ENCODE data around the gene ATP1B1.

Gene ATP1B1

GRCh38 chr1:169129109-169129784 lies 22.8 kb downstream of the ATP1B1 start:
- Mint-ChIP-seq H3K27me3 (no peaks in the 10 kb centered on the region), H3K9me3 (no peaks in the 10 kb centered on the region), H3K4me1 (no peaks in the 10 kb centered on the region), H3K27ac (no peak overlapping the region), H3K4me3 (no peak overlapping the region), H3K36me3 (no peaks in the 10 kb centered on the region)
- DNase-seq = no peak
- CTCF ChIA-PET = interaction anchor here (0.9 kb wide), 1 partner anchor 17 kb away, joined by 4 read pairs; no protein-coding TSS in a partner anchor

- H3K36me3 Mint-ChIP-seq = no peaks in the 10 kb centered on the region
- CTCF ChIA-PET = interaction anchor here (0.6 kb wide), 1 partner anchor 1846 kb away, joined by 3 read pairs; no protein-coding TSS in a partner anchor
- no peaks in the 10 kb centered on the region for H3K9me3 Mint-ChIP-seq
- no peaks in the 10 kb centered on the region for H3K27me3 Mint-ChIP-seq
- no peak for DNase-seq
- no peak overlapping the region for H3K27ac Mint-ChIP-seq
- no peak overlapping the region for H3K4me3 Mint-ChIP-seq
- H3K4me1 Mint-ChIP-seq = no peaks in the 10 kb centered on the region
These were observed 24.2 kb downstream of the ATP1B1 start for GRCh38 chr1:169130683-169131082.

DNA sequence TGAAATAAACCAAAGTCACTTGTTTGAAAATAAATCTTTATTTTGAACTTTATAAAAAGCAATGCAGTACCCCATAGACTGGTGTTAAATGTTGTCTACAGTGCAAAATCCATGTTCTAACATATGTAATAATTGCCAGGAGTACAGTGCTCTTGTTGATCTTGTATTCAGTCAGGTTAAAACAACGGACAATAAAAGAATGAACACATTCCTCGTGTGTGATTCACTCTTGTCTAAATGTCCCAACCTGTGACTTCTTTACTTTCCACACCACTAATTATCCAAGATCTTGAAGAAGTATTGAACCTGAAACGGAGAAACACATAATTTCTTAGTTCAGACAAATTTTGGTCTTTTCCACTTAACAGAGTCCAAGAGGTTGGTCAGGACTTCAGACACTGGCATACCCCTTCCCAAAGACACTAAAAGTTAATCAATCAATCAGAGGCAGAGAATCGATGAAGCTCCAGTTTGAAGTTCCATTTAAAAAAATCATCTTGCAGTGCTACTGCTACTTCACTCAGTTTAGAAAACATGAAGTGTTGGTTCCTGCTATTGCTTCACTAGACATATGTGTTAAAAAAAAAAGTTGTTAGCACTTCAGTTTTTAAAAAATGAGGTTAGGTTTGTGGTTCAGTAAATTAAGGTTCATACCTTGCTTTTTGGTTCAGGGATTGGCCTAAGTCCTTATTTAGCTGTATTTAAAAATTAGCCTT lies 26.2 kb downstream of the ATP1B1 start:
- H3K4me1 Mint-ChIP-seq = peaks cover 2% of the 10 kb centered on the region
- CTCF ChIA-PET = interaction anchor here (0.7 to 2.4 kb wide), 5 partner anchors 9 to 529 kb away, joined by 3 to 20 read pairs (median 5); no protein-coding TSS in a partner anchor
- no peaks in the 10 kb centered on the region for H3K9me3 Mint-ChIP-seq
- no peak overlapping the region for H3K27ac Mint-ChIP-seq
- no peaks in the 10 kb centered on the region for H3K27me3 Mint-ChIP-seq
- no peak overlapping the region for H3K4me3 Mint-ChIP-seq
- H3K36me3 Mint-ChIP-seq = no peaks in the 10 kb centered on the region
- no peak for DNase-seq

- no peak for DNase-seq
- CTCF ChIA-PET = interaction anchor here (0.7 to 2.6 kb wide), 6 partner anchors 9 to 791 kb away, joined by 3 to 20 read pairs (median 6); no protein-coding TSS in a partner anchor
- no peaks in the 10 kb centered on the region for H3K9me3 Mint-ChIP-seq
- H3K4me3 Mint-ChIP-seq = no peak overlapping the region
- H3K36me3 Mint-ChIP-seq = no peaks in the 10 kb centered on the region
- peaks cover 2% of the 10 kb centered on the region for H3K4me1 Mint-ChIP-seq
- no peaks in the 10 kb centered on the region for H3K27me3 Mint-ChIP-seq
- H3K27ac Mint-ChIP-seq = no peak overlapping the region
These were observed 26.7 kb downstream of the ATP1B1 start for GRCh38 chr1:169133228-169133576.

GRCh38 chr1:169133801-169134502 lies 27.5 kb downstream of the ATP1B1 start:
- no peak overlapping the region for H3K27ac Mint-ChIP-seq
- H3K9me3 Mint-ChIP-seq = no peaks in the 10 kb centered on the region
- no peaks in the 10 kb centered on the region for H3K27me3 Mint-ChIP-seq
- H3K4me3 Mint-ChIP-seq = no peak overlapping the region
- H3K4me1 Mint-ChIP-seq = peaks cover 5% of the 10 kb centered on the region
- no peaks in the 10 kb centered on the region for H3K36me3 Mint-ChIP-seq
- DNase-seq = no peak
- CTCF ChIA-PET = interaction anchor here (1.2 to 2.6 kb wide), 7 partner anchors 8 to 791 kb away, joined by 3 to 20 read pairs (median 5); no protein-coding TSS in a partner anchor

- Mint-ChIP-seq H3K9me3 (no peaks in the 10 kb centered on the region), H3K27me3 (no peaks in the 10 kb centered on the region), H3K36me3 (no peaks in the 10 kb centered on the region), H3K4me1 (peaks cover 6% of the 10 kb centered on the region), H3K4me3 (no peak overlapping the region), H3K27ac (no peak overlapping the region)
- no peak for DNase-seq
- CTCF ChIA-PET = interaction anchor here (0.7 to 0.8 kb wide), 2 partner anchors 501 to 795 kb away, joined by 3 to 4 read pairs; no protein-coding TSS in a partner anchor
These were observed 30.9 kb downstream of the ATP1B1 start for GRCh38 chr1:169137357-169137756.

GRCh38 chr1:169138866-169139670 lies 32.6 kb downstream of the ATP1B1 start:
- no peak for DNase-seq
- H3K4me1 Mint-ChIP-seq = peaks cover 6% of the 10 kb centered on the region
- H3K27ac Mint-ChIP-seq = no peak overlapping the region
- no peaks in the 10 kb centered on the region for H3K36me3 Mint-ChIP-seq
- no peaks in the 10 kb centered on the region for H3K27me3 Mint-ChIP-seq
- H3K4me3 Mint-ChIP-seq = no peak overlapping the region
- H3K9me3 Mint-ChIP-seq = no peaks in the 10 kb centered on the region
- CTCF ChIA-PET = no interaction called here

GRCh38 chr1:169141356-169141755 lies 34.9 kb downstream of the ATP1B1 start:
- CTCF ChIA-PET = interaction anchor here (1.2 kb wide), 1 partner anchor 8 kb away, joined by 3 read pairs; no protein-coding TSS in a partner anchor
- no peaks in the 10 kb centered on the region for H3K27me3 Mint-ChIP-seq
- peaks cover 6% of the 10 kb centered on the region for H3K4me1 Mint-ChIP-seq
- H3K27ac Mint-ChIP-seq = no peak overlapping the region
- no peak for DNase-seq
- no peaks in the 10 kb centered on the region for H3K36me3 Mint-ChIP-seq
- H3K4me3 Mint-ChIP-seq = no peak overlapping the region
- no peaks in the 10 kb centered on the region for H3K9me3 Mint-ChIP-seq

DNA sequence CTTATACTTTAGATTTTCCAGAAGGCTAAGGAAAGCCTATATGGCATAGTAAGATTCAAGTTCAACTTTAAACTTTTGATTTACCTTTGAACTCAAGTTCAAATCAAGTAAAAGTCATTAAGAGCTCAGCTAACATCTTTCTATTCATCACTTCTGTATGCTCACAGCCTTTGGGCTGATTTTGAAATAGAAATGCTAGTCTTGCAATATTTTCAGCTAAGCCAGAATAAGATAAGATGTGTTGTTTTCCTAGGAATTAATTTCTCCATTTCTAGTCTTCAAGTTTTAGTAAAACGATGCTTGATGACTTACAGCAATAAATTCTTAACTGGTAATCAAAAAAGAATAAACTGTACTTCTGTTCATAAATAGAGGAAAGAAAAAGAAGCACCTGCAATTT lies 35.6 kb downstream of the ATP1B1 start:
- CTCF ChIA-PET = interaction anchor here (1.2 kb wide), 1 partner anchor 9 kb away, joined by 3 read pairs; no protein-coding TSS in a partner anchor
- DNase-seq = no peak
- no peak overlapping the region for H3K4me3 Mint-ChIP-seq
- no peak overlapping the region for H3K27ac Mint-ChIP-seq
- no peaks in the 10 kb centered on the region for H3K27me3 Mint-ChIP-seq
- H3K9me3 Mint-ChIP-seq = no peaks in the 10 kb centered on the region
- H3K4me1 Mint-ChIP-seq = peaks cover 6% of the 10 kb centered on the region
- H3K36me3 Mint-ChIP-seq = no peaks in the 10 kb centered on the region

DNA sequence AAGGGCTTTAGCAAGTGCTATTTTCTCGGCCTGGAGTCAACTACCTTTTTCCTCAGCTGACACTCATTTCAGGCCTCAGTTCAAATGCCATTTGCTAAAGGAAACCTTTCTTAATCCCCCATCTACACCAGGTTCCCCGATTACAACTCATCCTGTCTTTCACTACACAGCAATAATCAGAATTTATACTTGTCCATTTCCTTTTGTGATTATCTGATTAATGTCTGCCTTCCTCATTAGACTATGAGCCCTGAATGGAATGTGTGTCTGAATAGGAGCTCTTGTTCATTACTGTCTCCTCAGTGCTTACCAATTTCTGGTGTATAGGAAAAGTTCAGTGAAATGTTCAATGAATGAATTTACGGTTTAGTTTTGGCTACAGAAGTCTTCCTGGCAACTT lies 36.9 kb downstream of the ATP1B1 start:
- CTCF ChIA-PET = no interaction called here
- Mint-ChIP-seq H3K9me3 (no peaks in the 10 kb centered on the region), H3K27me3 (no peaks in the 10 kb centered on the region), H3K4me3 (no peak overlapping the region), H3K27ac (no peak overlapping the region), H3K36me3 (no peaks in the 10 kb centered on the region), H3K4me1 (peaks cover 4% of the 10 kb centered on the region)
- no peak for DNase-seq

DNA sequence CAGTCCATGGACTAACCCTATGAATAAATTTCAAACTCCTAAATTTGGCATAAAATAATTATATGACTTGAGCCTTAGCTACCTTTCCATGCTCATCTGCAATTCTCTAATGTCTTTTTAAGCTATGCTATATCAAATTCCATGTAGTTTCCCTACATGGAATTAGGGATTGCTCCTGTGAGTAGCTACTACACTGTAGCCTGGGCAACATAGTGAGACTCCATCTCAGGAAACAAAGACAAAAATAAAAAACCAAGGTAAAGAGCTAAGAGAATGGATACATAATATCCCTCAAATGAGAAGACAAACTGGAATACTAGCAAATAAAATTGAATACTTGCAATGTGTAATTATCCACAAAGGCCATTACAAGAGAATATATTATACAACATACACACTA lies 37.5 kb downstream of the ATP1B1 start:
- H3K4me3 Mint-ChIP-seq = no peak overlapping the region
- no peak for DNase-seq
- CTCF ChIA-PET = no interaction called here
- H3K4me1 Mint-ChIP-seq = peaks cover under 1% of the 10 kb centered on the region
- no peaks in the 10 kb centered on the region for H3K9me3 Mint-ChIP-seq
- H3K27ac Mint-ChIP-seq = no peak overlapping the region
- H3K27me3 Mint-ChIP-seq = no peaks in the 10 kb centered on the region
- no peaks in the 10 kb centered on the region for H3K36me3 Mint-ChIP-seq

- H3K27ac Mint-ChIP-seq = no peak overlapping the region
- H3K9me3 Mint-ChIP-seq = no peaks in the 10 kb centered on the region
- no peaks in the 10 kb centered on the region for H3K36me3 Mint-ChIP-seq
- no peaks in the 10 kb centered on the region for H3K27me3 Mint-ChIP-seq
- no peak overlapping the region for H3K4me3 Mint-ChIP-seq
- CTCF ChIA-PET = no interaction called here
- no peaks in the 10 kb centered on the region for H3K4me1 Mint-ChIP-seq
- DNase-seq = no peak
These were observed 38.6 kb downstream of the ATP1B1 start for GRCh38 chr1:169144941-169145626.

DNA sequence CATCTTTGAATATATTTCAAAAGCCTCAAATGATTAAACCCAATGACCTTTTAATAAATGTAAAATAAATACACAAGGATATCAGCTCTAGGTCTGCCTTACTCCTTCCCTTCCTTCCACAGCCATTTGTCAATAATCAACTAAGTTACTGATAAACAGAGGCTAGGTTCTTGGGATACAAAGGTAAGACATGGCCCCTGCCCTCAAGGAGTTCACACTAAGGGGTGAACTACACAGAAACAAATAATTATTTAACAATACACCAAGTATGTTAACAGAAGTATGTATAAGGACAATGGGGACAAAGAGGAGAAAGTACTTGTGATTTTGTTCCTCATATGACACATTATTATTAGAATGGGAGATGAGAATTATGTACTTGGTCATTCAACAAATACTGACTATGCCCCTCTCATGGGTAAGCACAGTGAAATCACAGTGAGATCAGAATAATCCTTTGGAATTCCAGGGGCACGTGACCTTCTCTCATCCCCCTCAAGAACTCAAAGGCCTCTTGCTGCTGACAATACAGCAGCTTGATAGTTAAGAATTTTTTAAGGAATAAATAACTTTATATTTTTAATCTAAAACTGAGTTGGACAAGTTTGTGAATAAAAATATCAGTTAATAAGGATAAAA lies 40.2 kb downstream of the ATP1B1 start:
- no peaks in the 10 kb centered on the region for H3K4me1 Mint-ChIP-seq
- no peaks in the 10 kb centered on the region for H3K36me3 Mint-ChIP-seq
- no peak overlapping the region for H3K27ac Mint-ChIP-seq
- CTCF ChIA-PET = no interaction called here
- no peak overlapping the region for H3K4me3 Mint-ChIP-seq
- no peaks in the 10 kb centered on the region for H3K9me3 Mint-ChIP-seq
- no peak for DNase-seq
- H3K27me3 Mint-ChIP-seq = no peaks in the 10 kb centered on the region

Measured in activated naive CD4-positive, alpha-beta T cell treated with anti-CD3 and anti-CD28 coated beads, Interleukin-2, amount 10 ng/mL, durations not matched to agents 7 days and 5 days (primary cell).